RWPE1 (cell line): ENCODE measurements around the gene DDB1.

ENCODE experiments used
- CTCF ChIA-PET: fragments of 350-600 bp; sonication (Branson Sonifier 250); formaldehyde crosslinking; extraction: SDS; loops from one replicate; lab custom pipeline; 2021; lab: Yijun Ruan, JAX
- POLR2A ChIA-PET: fragments of 400-600 bp; formaldehyde crosslinking; extraction: SDS; loops from one replicate; lab custom pipeline; 2020; ENCODE audit warnings: antibody characterized with exemption; ENCODE audit not compliant: low non-redundant PET; lab: Yijun Ruan, JAX
- DNase-seq: peaks from one replicate; pipeline ENCODE4 v3.0.0; 2012; ENCODE audit warnings: low spot score
- H3K27ac ChIP-seq: fragments of 450-650 bp; 2 replicates; pipeline ENCODE4 v1.5.1; 2017
- CTCF ChIP-seq: fragments of 450-650 bp; conservative IDR thresholded peaks from 2 replicates; pipeline ENCODE4 v1.5.1; 2017; ENCODE audit warnings: low read depth, mild to moderate bottlenecking

DDB1 gene

GRCh38 chr11:61293867-61294716 lies 38.8 kb downstream of the DDB1 start:
- DNase-seq: peak; percentile 24

GRCh38 chr11:61292356-61292755 lies 40.5 kb downstream of the DDB1 start:
- CTCF ChIA-PET: interaction anchor here (0.5 kb wide), 1 partner anchor 769 kb away, joined by 3 read pairs; no protein-coding TSS in a partner anchor
- POLR2A ChIA-PET: no interaction called here
- no peak for DNase-seq
- no peak for TF ChIP-seq CTCF
- no peak overlapping the region for H3K27ac ChIP-seq

More at GRCh38 chr11:61293867-61294716, 38.8 kb downstream of the DDB1 start:
- POLR2A ChIA-PET: no interaction called here
- TF ChIP-seq CTCF: no peak
- peak overlapping the region; percentile 50; the same call in 1 of the 2 replicates for H3K27ac ChIP-seq
- CTCF ChIA-PET: interaction anchor here (0.5 to 2.3 kb wide), 8 partner anchors 9 to 1615 kb away, joined by 3 to 15 read pairs (median 3); no protein-coding TSS in a partner anchor

GRCh38 chr11:61290905-61291690 lies 41.8 kb downstream of the DDB1 start:
- ChIA-PET POLR2A (no interaction called here), CTCF (no interaction called here)
- DNase-seq: no peak
- H3K27ac ChIP-seq: no peak overlapping the region
- no peak for TF ChIP-seq CTCF

GRCh38 chr11:61287338-61287977 lies 45.4 kb downstream of the DDB1 start:
- no peak for DNase-seq
- ChIA-PET CTCF (interaction anchor here (0.5 to 1.1 kb wide), 2 partner anchors 33 to 223 kb away, joined by 3 read pairs; no protein-coding TSS in a partner anchor), POLR2A (no interaction called here)
- H3K27ac ChIP-seq: no peak overlapping the region
- no peak for TF ChIP-seq CTCF

- POLR2A ChIA-PET: no interaction called here
- no peak for TF ChIP-seq CTCF
- no peak for DNase-seq
- CTCF ChIA-PET: interaction anchor here (0.7 kb wide), 1 partner anchor 21 kb away, joined by 3 read pairs; no protein-coding TSS in a partner anchor
- no peak overlapping the region for H3K27ac ChIP-seq
Observed at GRCh38 chr11:61283613-61284012, 49.3 kb downstream of the DDB1 start.
